Heart right ventricle (tissue), 16 donors: Measurements from ENCODE around the gene AK6. TPM values are rescaled to one million over a fixed set of nuclear protein-coding genes. Genes with fewer than 3 reads are reported as not detected.

Source experiments
- ATAC-seq, 8 donors: fragments of 200-7000 bp; cut with Tn5 transposase; one replicate each; pipeline ENCODE4 v1.9.1; 2020; ENCODE audit warnings: mild to moderate bottlenecking in 8 of 8, moderate library complexity in 8 of 8, moderate number of reproducible peaks in 1 of 8
- DNase-seq, 2 donors: peaks; one replicate each; pipeline ENCODE4 v3.0.0-alpha.2; 2020
- H3K27ac ChIP-seq, 10 donors: fragments of 200-600 bp; sonication (generic) in 2 of 10; one replicate each; pipeline versions ENCODE4 v1.5.0 to v1.8.0; 2020 to 2022; ENCODE audit warnings: mild to moderate bottlenecking in 3 of 10
- H3K27me3 ChIP-seq, 7 donors: fragments of 200-600 bp; one replicate each; pipeline ENCODE4 v1.8.0; 2021 to 2022; ENCODE audit warnings: mild to moderate bottlenecking in 2 of 7
- H3K36me3 ChIP-seq, 9 donors: fragments of 200-600 bp; sonication (generic) in 1 of 9; one replicate each; pipeline versions ENCODE4 v1.5.0 to v1.8.0; 2020 to 2022; ENCODE audit warnings: mild to moderate bottlenecking in 2 of 9
- H3K4me1 ChIP-seq, 9 donors: fragments of 200-600 bp; sonication (generic) in 1 of 9; one replicate each; pipeline versions ENCODE4 v1.5.0 to v1.8.0; 2020 to 2022; ENCODE audit warnings: mild to moderate bottlenecking in 4 of 9
- H3K4me3 ChIP-seq, 10 donors: fragments of 200-600 bp; sonication (generic) in 2 of 10; one replicate each; pipeline versions ENCODE4 v1.5.0 to v1.8.0; 2020 to 2022; ENCODE audit warnings: mild to moderate bottlenecking in 7 of 10, moderate library complexity in 2 of 10
- H3K9me3 ChIP-seq, 11 donors: fragments of 200-600 bp in 10 of 11; sonication (generic) in 2 of 11; one replicate each; pipeline versions ENCODE4 v1.5.0 to v1.8.0; 2013 to 2022; ENCODE audit warnings: mild to moderate bottlenecking in 2 of 11, control low read depth in 1 of 11, moderate library complexity in 1 of 11
- WGBS, 2 donors: extraction: QIAGEN DNeasy Blood & Tissue Kit; methylation state at CpG; one replicate each; pipeline ENCODE4 v1.1.7; 2013; ENCODE audit warnings: inconsistent platforms in 1 of 2; 5-methylcytosine and 5-hydroxymethylcytosine counted together
- intact Hi-C, 10 donors: fragments of 100-400 bp; cut with DNase I; formaldehyde crosslinking; loops; one replicate each; pipeline versions ENCODE4 v1.11.1 to v1.14.2; 2022
- polyA plus RNA-seq, 2 donors: library from polyadenylated mRNA; stranded (reverse); fragments of 200-250 nt; gene quantifications; one replicate each; pipeline ENCODE4 v1.2.3, GENCODE V29; 2013
- total RNA-seq, 10 donors: library from RNA; stranded (reverse); fragmentation: NEBNext Ultra II Directional in 3 of 10; extraction: Animal tissue kit (Norgen Biotek cat#: 25700) in 3 of 10; gene quantifications; one replicate each; pipeline versions ENCODE4 v1.2.1 to v1.2.4, GENCODE V29; 2021 to 2023
- TF ChIP-seq, protein P1 (sequence below), 9 donors: fragments of 200-600 bp; sonication (generic) in 2 of 9; IDR thresholded peaks; one replicate each; pipeline versions ENCODE4 v1.5.0 to v1.8.0; 2021 to 2022; ENCODE audit warnings: antibody characterized with exemption in 9 of 9, mild to moderate bottlenecking in 5 of 9, moderate library complexity in 1 of 9
- donor health status: Arrhythmogenic right ventricular cardiomyopathy.
- donor health status: ischemic (EF 13 %, LVEDD 7.1; RV severe dilation, severe dysfunction).
- donor health status: healthy with polysubstance abuse.
- donor health status: DM: no; HTN: yes; CAD: no.
- donor health status: DM: no; HTN: no; CAD: no.
- donor health status: ischemic (EF 25% LVEDD 6.9; RV normal size, moderate dysfunction).
- donor health status: ischemic (EF 25% LVEDD 5.7; RV mildly dilated, moderate dysfunction).
- donor health status: healthy.
- donor health status: DM: yes; HTN: yes; CAD: no.
- donor health status: Ischemic cardiomyopathy.
- donor health status: ischemic (EF 35%, LVEDD 5.7; RV mildly dilated, moderate dysfunction).
- donor health status: nonischemic (EF 11% LVEDD 7.7; RV severe dilation, severe dysfunction).
- donor health status: DM: yes; HTN: yes; CAD: no.
- donor health status: PGD.
- donor health status: ischemic (EF 29% LVEDD 5.4; RV normal size, mild dysfunction).
- donor health status: nonischemic (EF 23%, LVEDD 6.1; RV moderate dilation, normal function).

Gene AK6
- total and polyA plus RNA-seq, 12 donors, result 20.8 to 65.6 (median 33.0) TPM

GRCh38 chr5:69305512-69305911, 63.8 kb downstream of the AK6 start:
- Histone ChIP-seq H3K4me3 (no peak overlapping the region), H3K9me3 (no peaks in the 10 kb centered on the region), H3K4me1 (no peaks in the 10 kb centered on the region), H3K36me3 (peaks cover 0 to 59% (median 4%) of the 10 kb centered on the region in 9 donors), H3K27ac (no peak overlapping the region), H3K27me3 (no peaks in the 10 kb centered on the region)
- 85 to 90% methylated on average over 8 of the region's 8 CpGs for WGBS, 2 donors
- TF ChIP-seq, protein P1, sequence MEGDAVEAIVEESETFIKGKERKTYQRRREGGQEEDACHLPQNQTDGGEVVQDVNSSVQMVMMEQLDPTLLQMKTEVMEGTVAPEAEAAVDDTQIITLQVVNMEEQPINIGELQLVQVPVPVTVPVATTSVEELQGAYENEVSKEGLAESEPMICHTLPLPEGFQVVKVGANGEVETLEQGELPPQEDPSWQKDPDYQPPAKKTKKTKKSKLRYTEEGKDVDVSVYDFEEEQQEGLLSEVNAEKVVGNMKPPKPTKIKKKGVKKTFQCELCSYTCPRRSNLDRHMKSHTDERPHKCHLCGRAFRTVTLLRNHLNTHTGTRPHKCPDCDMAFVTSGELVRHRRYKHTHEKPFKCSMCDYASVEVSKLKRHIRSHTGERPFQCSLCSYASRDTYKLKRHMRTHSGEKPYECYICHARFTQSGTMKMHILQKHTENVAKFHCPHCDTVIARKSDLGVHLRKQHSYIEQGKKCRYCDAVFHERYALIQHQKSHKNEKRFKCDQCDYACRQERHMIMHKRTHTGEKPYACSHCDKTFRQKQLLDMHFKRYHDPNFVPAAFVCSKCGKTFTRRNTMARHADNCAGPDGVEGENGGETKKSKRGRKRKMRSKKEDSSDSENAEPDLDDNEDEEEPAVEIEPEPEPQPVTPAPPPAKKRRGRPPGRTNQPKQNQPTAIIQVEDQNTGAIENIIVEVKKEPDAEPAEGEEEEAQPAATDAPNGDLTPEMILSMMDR (IDR thresholded peaks at IDR 0.05), result no peak
- intact Hi-C loops, result no loop called here
- no peak for DNase-seq
- no peak for ATAC-seq

Other genes starting within 250 kb of the AK6 start
- gene CCNB1, start 202.4 kb downstream of the AK6 start, total RNA-seq, result 10 to 100 TPM in 1 of 10 donors, 1 to 10 TPM in 9; 2.2 to 17.6 (median 3.7) TPM
- 1 to 10 TPM; 1.7 to 2.7 TPM for gene CCNB1, start 202.4 kb downstream of the AK6 start, polyA plus RNA-seq
- gene CENPH, start 179.9 kb downstream of the AK6 start, total RNA-seq, result 1 to 10 TPM; 2.4 to 5.1 (median 3.4) TPM
- 1 to 10 TPM; 1.9 to 2.7 TPM for gene CENPH, start 179.9 kb downstream of the AK6 start, polyA plus RNA-seq
- gene CDK7, start 134.6 kb downstream of the AK6 start, total RNA-seq, result 10 to 100 TPM; 10.5 to 17.9 (median 13.7) TPM
- 10 to 100 TPM; 15.1 to 16.6 TPM for gene CDK7, start 134.6 kb downstream of the AK6 start, polyA plus RNA-seq
- gene CCDC125, start 36.7 kb downstream of the AK6 start, total RNA-seq, result 1 to 10 TPM; 2.2 to 5.5 (median 4.2) TPM
- 1 to 10 TPM; 1.3 to 2.0 TPM for gene CCDC125, start 36.7 kb downstream of the AK6 start, polyA plus RNA-seq
- gene TAF9, start within 50 bp of the AK6 start, total RNA-seq, result 10 to 100 TPM; 36.8 to 51.5 (median 44.5) TPM
- gene TAF9, start within 50 bp of the AK6 start, polyA plus RNA-seq, result 10 to 100 TPM; 35.8 to 62.2 TPM
- gene RAD17, start 298 bp upstream of the AK6 start, total RNA-seq, result 10 to 100 TPM; 17.5 to 23.5 (median 19.9) TPM
- 10 to 100 TPM in 1 of 2 donors, 1 to 10 TPM in 1; 9.0 to 10.9 TPM for gene RAD17, start 298 bp upstream of the AK6 start, polyA plus RNA-seq
- 1 to 10 TPM in 9 of 10 donors, under 1 TPM in 1; 0.80 to 2.1 (median 1.5) TPM for gene MARVELD2, start 45.6 kb upstream of the AK6 start, total RNA-seq
- under 1 TPM; 0.22 to 0.25 TPM for gene MARVELD2, start 45.6 kb upstream of the AK6 start, polyA plus RNA-seq
- gene OCLN, start 123.3 kb upstream of the AK6 start, total RNA-seq, result 1 to 10 TPM in 9 of 10 donors, under 1 TPM in 1; 0.98 to 3.1 (median 1.9) TPM
- 1 to 10 TPM in 1 of 2 donors, under 1 TPM in 1; 0.30 to 6.5 TPM for gene OCLN, start 123.3 kb upstream of the AK6 start, polyA plus RNA-seq
- gene GTF2H2C, start 190.7 kb upstream of the AK6 start, total RNA-seq, result 10 to 100 TPM in 9 of 10 donors, 1 to 10 TPM in 1; 7.3 to 17.9 (median 14.3) TPM
- 10 to 100 TPM; 10.5 to 14.5 TPM for gene GTF2H2C, start 190.7 kb upstream of the AK6 start, polyA plus RNA-seq